ENCODE results near the gene STARD13.

The STARD13 gene

DNA sequence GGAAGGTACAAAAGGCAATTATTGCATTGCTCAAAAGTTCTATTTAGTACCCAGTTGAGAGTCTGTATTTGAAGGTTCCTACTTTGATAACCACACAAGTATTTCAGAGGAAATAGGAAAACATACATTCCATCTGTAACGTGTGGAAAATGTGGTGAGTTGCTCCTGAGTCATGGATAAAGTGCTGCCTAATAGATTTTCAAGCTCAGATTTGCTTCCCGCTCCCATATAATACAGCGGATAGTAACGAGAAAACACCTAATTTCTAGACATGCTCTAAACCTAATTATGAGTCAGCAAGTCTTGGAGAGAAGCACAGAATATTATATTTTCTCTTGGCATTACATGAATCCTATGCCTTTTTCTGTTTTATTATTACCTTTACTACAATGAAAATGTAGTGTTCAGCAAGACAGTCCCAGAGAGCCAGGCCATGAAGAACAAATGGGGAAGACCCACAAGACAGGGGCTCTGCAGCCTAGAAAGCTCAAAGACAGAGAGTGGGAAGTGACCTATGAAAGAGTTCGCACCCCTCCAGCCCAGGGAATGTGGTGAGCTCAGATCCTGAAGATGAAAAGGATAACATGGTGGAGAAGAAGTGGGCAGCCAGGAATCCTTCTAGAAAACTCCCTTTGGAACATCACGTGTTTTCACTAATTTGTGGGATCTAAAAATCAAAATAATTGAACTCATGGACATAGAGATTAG, 116.1 kb downstream of the STARD13 start:
- TF ChIP-seq FOXM1 (IDR thresholded peaks at IDR 0.05; ENCODE audit: borderline replicate concordance, low read depth) (no peak), NFIC (IDR thresholded peaks at IDR 0.05) (no peak), YY1 (IDR thresholded peaks at IDR 0.05; ENCODE audit: low read depth) (no peak), TAF1 (IDR thresholded peaks at IDR 0.05; ENCODE audit: low read depth) (no peak), TEAD4 (IDR thresholded peaks at IDR 0.05) (no peak), EP300 (IDR thresholded peaks at IDR 0.05; ENCODE audit: borderline replicate concordance) (no peak), CREB1 (IDR thresholded peaks at IDR 0.05; ENCODE audit: low read depth) (no peak), EGR1 (IDR thresholded peaks at IDR 0.05) (no peak), ZBTB7A (IDR thresholded peaks at IDR 0.05; ENCODE audit: low read depth) (no peak), CEBPB (IDR thresholded peaks at IDR 0.05) (no peak), TCF12 (IDR thresholded peaks at IDR 0.05; ENCODE audit: low read depth) (no peak), RAD21 (IDR thresholded peaks at IDR 0.05; ENCODE audit: low read depth) (no peak)
- TF ChIP-seq, protein P1, sequence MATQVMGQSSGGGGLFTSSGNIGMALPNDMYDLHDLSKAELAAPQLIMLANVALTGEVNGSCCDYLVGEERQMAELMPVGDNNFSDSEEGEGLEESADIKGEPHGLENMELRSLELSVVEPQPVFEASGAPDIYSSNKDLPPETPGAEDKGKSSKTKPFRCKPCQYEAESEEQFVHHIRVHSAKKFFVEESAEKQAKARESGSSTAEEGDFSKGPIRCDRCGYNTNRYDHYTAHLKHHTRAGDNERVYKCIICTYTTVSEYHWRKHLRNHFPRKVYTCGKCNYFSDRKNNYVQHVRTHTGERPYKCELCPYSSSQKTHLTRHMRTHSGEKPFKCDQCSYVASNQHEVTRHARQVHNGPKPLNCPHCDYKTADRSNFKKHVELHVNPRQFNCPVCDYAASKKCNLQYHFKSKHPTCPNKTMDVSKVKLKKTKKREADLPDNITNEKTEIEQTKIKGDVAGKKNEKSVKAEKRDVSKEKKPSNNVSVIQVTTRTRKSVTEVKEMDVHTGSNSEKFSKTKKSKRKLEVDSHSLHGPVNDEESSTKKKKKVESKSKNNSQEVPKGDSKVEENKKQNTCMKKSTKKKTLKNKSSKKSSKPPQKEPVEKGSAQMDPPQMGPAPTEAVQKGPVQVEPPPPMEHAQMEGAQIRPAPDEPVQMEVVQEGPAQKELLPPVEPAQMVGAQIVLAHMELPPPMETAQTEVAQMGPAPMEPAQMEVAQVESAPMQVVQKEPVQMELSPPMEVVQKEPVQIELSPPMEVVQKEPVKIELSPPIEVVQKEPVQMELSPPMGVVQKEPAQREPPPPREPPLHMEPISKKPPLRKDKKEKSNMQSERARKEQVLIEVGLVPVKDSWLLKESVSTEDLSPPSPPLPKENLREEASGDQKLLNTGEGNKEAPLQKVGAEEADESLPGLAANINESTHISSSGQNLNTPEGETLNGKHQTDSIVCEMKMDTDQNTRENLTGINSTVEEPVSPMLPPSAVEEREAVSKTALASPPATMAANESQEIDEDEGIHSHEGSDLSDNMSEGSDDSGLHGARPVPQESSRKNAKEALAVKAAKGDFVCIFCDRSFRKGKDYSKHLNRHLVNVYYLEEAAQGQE (IDR thresholded peaks at IDR 0.05; ENCODE audit: low read depth) = no peak
- TF ChIP-seq, protein P2, sequence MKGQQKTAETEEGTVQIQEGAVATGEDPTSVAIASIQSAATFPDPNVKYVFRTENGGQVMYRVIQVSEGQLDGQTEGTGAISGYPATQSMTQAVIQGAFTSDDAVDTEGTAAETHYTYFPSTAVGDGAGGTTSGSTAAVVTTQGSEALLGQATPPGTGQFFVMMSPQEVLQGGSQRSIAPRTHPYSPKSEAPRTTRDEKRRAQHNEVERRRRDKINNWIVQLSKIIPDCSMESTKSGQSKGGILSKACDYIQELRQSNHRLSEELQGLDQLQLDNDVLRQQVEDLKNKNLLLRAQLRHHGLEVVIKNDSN (IDR thresholded peaks at IDR 0.05) = no peak
- TF ChIP-seq, protein P3, sequence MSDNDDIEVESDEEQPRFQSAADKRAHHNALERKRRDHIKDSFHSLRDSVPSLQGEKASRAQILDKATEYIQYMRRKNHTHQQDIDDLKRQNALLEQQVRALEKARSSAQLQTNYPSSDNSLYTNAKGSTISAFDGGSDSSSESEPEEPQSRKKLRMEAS (IDR thresholded peaks at IDR 0.05) = no peak

DNA sequence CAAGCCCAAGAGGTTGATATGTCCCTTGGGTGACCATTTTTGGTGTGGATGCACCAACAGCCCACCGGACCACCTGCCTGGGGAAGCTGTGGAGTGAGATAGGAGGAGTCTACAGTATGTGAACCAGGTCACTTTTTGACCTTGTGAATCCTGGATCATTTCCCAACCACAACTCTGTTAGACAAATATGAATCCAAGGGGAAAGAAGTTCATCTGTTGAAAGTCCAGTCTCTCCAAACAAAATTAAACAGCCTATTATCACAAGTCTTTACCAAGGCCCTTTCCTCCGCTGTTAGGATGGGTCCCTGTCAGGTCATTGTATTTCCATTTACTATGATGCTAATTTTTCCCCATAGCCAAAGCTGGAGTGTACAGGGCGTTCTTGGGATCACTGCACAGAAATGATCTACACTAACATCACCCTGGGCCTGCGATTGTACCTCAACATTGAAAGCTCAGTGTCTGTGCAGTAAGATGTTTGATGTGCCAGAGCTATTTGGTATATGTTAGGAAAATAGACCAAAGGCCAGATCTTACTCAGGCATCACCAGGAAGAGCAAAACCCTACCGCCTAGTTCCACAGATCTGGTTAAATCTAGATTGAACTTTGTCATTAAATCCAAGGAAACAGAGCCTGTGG, 117.1 kb downstream of the STARD13 start:
- TF ChIP-seq TCF12 (IDR thresholded peaks at IDR 0.05; ENCODE audit: low read depth) = no peak
- TF ChIP-seq ZBTB7A (IDR thresholded peaks at IDR 0.05; ENCODE audit: low read depth) = no peak
- no peak for TF ChIP-seq YY1 (IDR thresholded peaks at IDR 0.05; ENCODE audit: low read depth)
- TF ChIP-seq, protein P3 (IDR thresholded peaks at IDR 0.05) = no peak
- TF ChIP-seq, protein P2 (IDR thresholded peaks at IDR 0.05) = no peak
- no peak for TF ChIP-seq TEAD4 (IDR thresholded peaks at IDR 0.05)
- TF ChIP-seq FOXM1 (IDR thresholded peaks at IDR 0.05; ENCODE audit: borderline replicate concordance, low read depth) = no peak
- TF ChIP-seq CREB1 (IDR thresholded peaks at IDR 0.05; ENCODE audit: low read depth) = no peak
- TF ChIP-seq CEBPB (IDR thresholded peaks at IDR 0.05) = no peak
- TF ChIP-seq, protein P1 (IDR thresholded peaks at IDR 0.05; ENCODE audit: low read depth) = no peak
- no peak for TF ChIP-seq NFIC (IDR thresholded peaks at IDR 0.05)
- no peak for TF ChIP-seq RAD21 (IDR thresholded peaks at IDR 0.05; ENCODE audit: low read depth)
- TF ChIP-seq EP300 (IDR thresholded peaks at IDR 0.05; ENCODE audit: borderline replicate concordance) = no peak
- no peak for TF ChIP-seq TAF1 (IDR thresholded peaks at IDR 0.05; ENCODE audit: low read depth)
- no peak for TF ChIP-seq EGR1 (IDR thresholded peaks at IDR 0.05)

DNA sequence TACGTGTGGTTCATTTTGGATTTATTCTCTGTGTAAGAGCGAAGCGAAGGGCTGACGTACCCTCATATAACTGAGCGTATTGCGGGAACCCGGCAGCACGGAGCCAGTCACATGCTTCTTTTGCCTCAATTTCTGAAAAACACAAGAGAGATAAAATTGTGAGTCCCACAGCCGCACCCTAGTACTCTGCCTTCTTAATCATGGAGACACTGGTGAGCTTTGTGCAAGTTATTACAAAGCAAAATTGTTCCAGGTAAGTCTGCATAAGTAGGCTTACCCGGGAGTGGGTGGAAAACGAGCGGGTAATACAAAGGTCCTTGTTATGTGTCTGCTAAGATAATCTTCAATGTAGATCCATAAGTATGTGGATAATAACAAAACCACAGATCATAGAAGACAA, 118.1 kb downstream of the STARD13 start:
- TF ChIP-seq, protein P3 (IDR thresholded peaks at IDR 0.05) = no peak
- TF ChIP-seq CEBPB (IDR thresholded peaks at IDR 0.05) (no peak), CREB1 (IDR thresholded peaks at IDR 0.05; ENCODE audit: low read depth) (no peak), EP300 (IDR thresholded peaks at IDR 0.05; ENCODE audit: borderline replicate concordance) (no peak)

DNA sequence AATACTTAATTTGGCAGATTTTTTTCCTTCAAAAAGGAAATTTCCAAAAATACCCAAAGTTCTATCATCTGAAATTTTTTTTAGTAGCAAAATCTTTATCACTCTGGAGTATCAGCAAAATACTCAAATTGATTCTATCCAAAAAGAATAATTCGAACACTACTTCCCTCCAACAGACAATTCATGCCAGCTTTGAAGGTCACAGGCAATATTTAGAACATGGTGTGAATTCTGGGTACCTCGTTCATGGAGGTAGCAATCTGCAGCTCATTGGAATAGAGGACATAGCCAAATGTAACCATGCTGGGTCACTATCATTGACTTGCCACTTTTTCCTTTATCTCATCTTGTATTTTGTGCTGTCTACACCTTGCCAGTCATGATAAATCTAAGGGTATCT, 119.8 kb downstream of the STARD13 start:
- TF ChIP-seq FOXM1 (IDR thresholded peaks at IDR 0.05; ENCODE audit: borderline replicate concordance, low read depth) (no peak), EGR1 (IDR thresholded peaks at IDR 0.05) (no peak), TCF12 (IDR thresholded peaks at IDR 0.05; ENCODE audit: low read depth) (no peak), TEAD4 (IDR thresholded peaks at IDR 0.05) (no peak), TAF1 (IDR thresholded peaks at IDR 0.05; ENCODE audit: low read depth) (no peak), YY1 (IDR thresholded peaks at IDR 0.05; ENCODE audit: low read depth) (no peak), CREB1 (IDR thresholded peaks at IDR 0.05; ENCODE audit: low read depth) (no peak), RAD21 (IDR thresholded peaks at IDR 0.05; ENCODE audit: low read depth) (no peak), CEBPB (IDR thresholded peaks at IDR 0.05) (no peak), ZBTB7A (IDR thresholded peaks at IDR 0.05; ENCODE audit: low read depth) (no peak), EP300 (IDR thresholded peaks at IDR 0.05; ENCODE audit: borderline replicate concordance) (no peak), NFIC (IDR thresholded peaks at IDR 0.05) (no peak)
- TF ChIP-seq, protein P2 (IDR thresholded peaks at IDR 0.05) = no peak
- TF ChIP-seq, protein P3 (IDR thresholded peaks at IDR 0.05) = no peak
- TF ChIP-seq, protein P1 (IDR thresholded peaks at IDR 0.05; ENCODE audit: low read depth) = no peak

Data from Ishikawa (cell line).